DOHH2 (cell line): ENCODE data around the gene NATD1.

Experiments
- CTCF ChIP-seq: fragments of 200-600 bp; sonication (generic); IDR thresholded peaks from one replicate; pipeline ENCODE4 v1.5.1; 2014; ENCODE audit warnings: antibody characterized with exemption, mild to moderate bottlenecking, low read depth, low read length; ENCODE audit not compliant: poor library complexity, severe bottlenecking
- EZH2phosphoT487 ChIP-seq: fragments of 200-600 bp; sonication (generic); IDR thresholded peaks from 2 replicates; pipeline ENCODE4 v1.6.1; 2017; ENCODE audit warnings: borderline replicate concordance, mild to moderate bottlenecking, antibody characterized with exemption, low read length, moderate library complexity, mixed read lengths

GRCh38 chr17:21223086-21223485 lies 30.1 kb downstream of the NATD1 start:
- TF ChIP-seq CTCF (no peak), EZH2phosphoT487 (no peak)
